Hepatocyte (in vitro differentiated cells): Measurements from ENCODE around the gene CACNA1C. TPM values are rescaled to one million over a fixed set of nuclear protein-coding genes. Genes with fewer than 3 reads are reported as not detected.
A peak's percentile ranks its signal among the peaks of the same experiment; 100 is the strongest.

Source experiments
- DNase-seq: peaks from one replicate; pipeline ENCODE4 v3.0.0-alpha.2; 2016; ENCODE audit warnings: low spot score
- H2AFZ ChIP-seq: fragments of 200-600 bp; sonication (generic); 2 replicates; pipeline ENCODE4 v1.6.0; 2016; ENCODE audit warnings: antibody characterized with exemption, mild to moderate bottlenecking
- H3K27ac ChIP-seq: fragments of 200-600 bp; sonication (generic); 2 replicates; pipeline ENCODE4 v1.5.1; 2016; ENCODE audit warnings: mild to moderate bottlenecking
- H3K27me3 ChIP-seq: fragments of 200-600 bp; sonication (generic); 2 replicates; pipeline ENCODE4 v1.6.1; 2016
- H3K36me3 ChIP-seq: fragments of 200-600 bp; sonication (generic); replicated peaks from 2 replicates; pipeline ENCODE4 v1.5.1; 2016; ENCODE audit warnings: low read depth; ENCODE audit not compliant: insufficient read depth
- H3K4me1 ChIP-seq: fragments of 200-600 bp; sonication (generic); 2 replicates; pipeline ENCODE4 v1.5.1; 2016; ENCODE audit warnings: mild to moderate bottlenecking, moderate library complexity; ENCODE audit not compliant: insufficient read depth
- H3K4me2 ChIP-seq: fragments of 200-600 bp; sonication (generic); 2 replicates; pipeline ENCODE4 v1.6.0; 2016
- H3K4me3 ChIP-seq: fragments of 200-600 bp; sonication (generic); 2 replicates; pipeline ENCODE4 v1.5.1; 2016; ENCODE audit warnings: mild to moderate bottlenecking
- H3K79me2 ChIP-seq: fragments of 200-600 bp; sonication (generic); 2 replicates; pipeline ENCODE4 v1.6.0; 2017; ENCODE audit warnings: mild to moderate bottlenecking
- H3K9me2 ChIP-seq: fragments of 200-600 bp; sonication (generic); replicated peaks from 2 replicates; pipeline ENCODE4 v1.6.0; 2017; ENCODE audit warnings: mild to moderate bottlenecking; ENCODE audit not compliant: insufficient read depth
- H3K9me3 ChIP-seq: fragments of 200-600 bp; sonication (generic); 2 replicates; pipeline ENCODE4 v1.5.1; 2016; ENCODE audit warnings: low read depth, mild to moderate bottlenecking
- H4K20me1 ChIP-seq: fragments of 200-600 bp; sonication (generic); 2 replicates; pipeline ENCODE4 v1.6.0; 2016; ENCODE audit warnings: mild to moderate bottlenecking; ENCODE audit not compliant: insufficient read depth, poor library complexity, severe bottlenecking
- EZH2 ChIP-seq: fragments of 200-600 bp; sonication (generic); IDR thresholded peaks from 2 replicates; pipeline ENCODE4 v1.6.1; 2016; ENCODE audit warnings: antibody characterized with exemption, mild to moderate bottlenecking, borderline replicate concordance
- EZH2phosphoT487 ChIP-seq: fragments of 200-600 bp; sonication (generic); IDR thresholded peaks from one replicate; pipeline ENCODE4 v1.6.1; 2018; ENCODE audit warnings: antibody characterized with exemption, mild to moderate bottlenecking, low read depth, moderate library complexity; ENCODE audit not compliant: unreplicated experiment, severe bottlenecking
- WGBS: methylation state at CpG from one replicate; pipeline ENCODE4 v1.1.6; 2016; ENCODE audit warnings: low lambda C conversion rate; ENCODE audit errors: missing lambda C conversion rate; 5-methylcytosine and 5-hydroxymethylcytosine counted together
- polyA plus RNA-seq: library from polyadenylated mRNA; unstranded; fragments of >200 nt; fragmentation: Nextera tagmentation; extraction: Ambion mirVana; gene quantifications from 2 replicates; pipeline ENCODE4 v1.2.1, GENCODE V29; 2016
- total RNA-seq: library from RNA; depleted of rRNA; stranded (reverse); fragments of >200 nt; gene quantifications from 2 replicates; pipeline ENCODE4 v1.2.3, GENCODE V29; 2014
- TF ChIP-seq, protein P1 (sequence below): fragments of 200-600 bp; sonication (generic); IDR thresholded peaks from 2 replicates; pipeline ENCODE4 v1.5.1; 2016; ENCODE audit warnings: antibody characterized with exemption, mild to moderate bottlenecking; ENCODE audit not compliant: poor library complexity

The CACNA1C gene
- total and polyA plus RNA-seq, 2 experiments from 2014 or later: 3.2 to 4.0 TPM

- H3K4me2 ChIP-seq: no peak overlapping the region
- no peaks in the 10 kb centered on the region for H3K4me1 ChIP-seq
- no peaks in the 10 kb centered on the region for H3K9me2 ChIP-seq
- no peaks in the 10 kb centered on the region for H3K36me3 ChIP-seq
- 76% methylated on average over 10 of the region's 10 CpGs for WGBS
- H3K9me3 ChIP-seq: no peaks in the 10 kb centered on the region
- no peak for DNase-seq
- no peak overlapping the region for H3K4me3 ChIP-seq
- TF ChIP-seq EZH2 (no peak), EZH2phosphoT487 (no peak)
- TF ChIP-seq, protein P1, sequence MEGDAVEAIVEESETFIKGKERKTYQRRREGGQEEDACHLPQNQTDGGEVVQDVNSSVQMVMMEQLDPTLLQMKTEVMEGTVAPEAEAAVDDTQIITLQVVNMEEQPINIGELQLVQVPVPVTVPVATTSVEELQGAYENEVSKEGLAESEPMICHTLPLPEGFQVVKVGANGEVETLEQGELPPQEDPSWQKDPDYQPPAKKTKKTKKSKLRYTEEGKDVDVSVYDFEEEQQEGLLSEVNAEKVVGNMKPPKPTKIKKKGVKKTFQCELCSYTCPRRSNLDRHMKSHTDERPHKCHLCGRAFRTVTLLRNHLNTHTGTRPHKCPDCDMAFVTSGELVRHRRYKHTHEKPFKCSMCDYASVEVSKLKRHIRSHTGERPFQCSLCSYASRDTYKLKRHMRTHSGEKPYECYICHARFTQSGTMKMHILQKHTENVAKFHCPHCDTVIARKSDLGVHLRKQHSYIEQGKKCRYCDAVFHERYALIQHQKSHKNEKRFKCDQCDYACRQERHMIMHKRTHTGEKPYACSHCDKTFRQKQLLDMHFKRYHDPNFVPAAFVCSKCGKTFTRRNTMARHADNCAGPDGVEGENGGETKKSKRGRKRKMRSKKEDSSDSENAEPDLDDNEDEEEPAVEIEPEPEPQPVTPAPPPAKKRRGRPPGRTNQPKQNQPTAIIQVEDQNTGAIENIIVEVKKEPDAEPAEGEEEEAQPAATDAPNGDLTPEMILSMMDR: no peak
- H4K20me1 ChIP-seq: no peaks in the 10 kb centered on the region
- H3K27ac ChIP-seq: no peak overlapping the region
- no peak overlapping the region for H2AFZ ChIP-seq
- no peaks in the 10 kb centered on the region for H3K79me2 ChIP-seq
- H3K27me3 ChIP-seq: no peaks in the 10 kb centered on the region
Measured at GRCh38 chr12:2161473-2161872, 108.7 kb downstream of the CACNA1C start.

- TF ChIP-seq EZH2 (no peak), EZH2phosphoT487 (no peak)
- TF ChIP-seq, protein P1: no peak
- H3K4me1 ChIP-seq: no peaks in the 10 kb centered on the region
- H3K4me3 ChIP-seq: no peak overlapping the region
- H4K20me1 ChIP-seq: no peaks in the 10 kb centered on the region
- H3K79me2 ChIP-seq: no peaks in the 10 kb centered on the region
- H2AFZ ChIP-seq: no peak overlapping the region
- DNase-seq: peak; percentile 44
- no peak overlapping the region for H3K4me2 ChIP-seq
- H3K27me3 ChIP-seq: no peaks in the 10 kb centered on the region
- no peaks in the 10 kb centered on the region for H3K36me3 ChIP-seq
- peaks cover 6% of the 10 kb centered on the region for H3K9me3 ChIP-seq
- 77% methylated on average over 17 of the region's 17 CpGs for WGBS
- no peaks in the 10 kb centered on the region for H3K9me2 ChIP-seq
- no peak overlapping the region for H3K27ac ChIP-seq
Measured at GRCh38 chr12:2163177-2163941, 110.6 kb downstream of the CACNA1C start.

GRCh38 chr12:2165021-2165420 lies 112.2 kb downstream of the CACNA1C start:
- Histone ChIP-seq H3K9me2 (no peaks in the 10 kb centered on the region), H3K4me2 (no peak overlapping the region), H3K27ac (no peak overlapping the region), H4K20me1 (no peaks in the 10 kb centered on the region), H3K36me3 (no peaks in the 10 kb centered on the region), H3K4me1 (peaks cover 9% of the 10 kb centered on the region), H3K4me3 (no peak overlapping the region), H2AFZ (no peak overlapping the region), H3K9me3 (peaks cover 6% of the 10 kb centered on the region), H3K79me2 (no peaks in the 10 kb centered on the region), H3K27me3 (no peaks in the 10 kb centered on the region)
- TF ChIP-seq EZH2phosphoT487: no peak
- TF ChIP-seq, protein P1: no peak
- no peak for TF ChIP-seq EZH2
- DNase-seq: no peak
